HEK293 (cell line): ENCODE measurements around the gene CX3CL1.

Experiments
- CTCF ChIA-PET: fragments of 350-600 bp; formaldehyde crosslinking; extraction: SDS; loops from one replicate; lab custom pipeline; 2021; ENCODE audit warnings: antibody characterized with exemption; lab: Yijun Ruan, JAX
- POLR2A ChIA-PET: fragments of 300-600 bp; formaldehyde crosslinking; extraction: SDS; loops from one replicate; lab custom pipeline; 2020; ENCODE audit warnings: antibody characterized with exemption, inconsistent platforms; lab: Yijun Ruan, JAX
- H3K27ac ChIP-seq: fragments of 200-500 bp; sonication (Bioruptor generic); 2 replicates; pipeline ENCODE4 v1.5.1; 2014; ENCODE audit warnings: low read depth, low read length, control low read depth, inconsistent platforms; ENCODE audit errors: extremely low read depth
- H3K36me3 ChIP-seq, 2 experiments: fragments of 200-500 bp in 1 of 2; sonication (Bioruptor generic) in 1 of 2; 1 replicate in 1 of 2; 2 replicates in 1 of 2; pipeline ENCODE4 v1.5.1; 2014 to 2017; ENCODE audit warnings: inconsistent platforms in 2 of 2, low read length in 2 of 2; ENCODE audit not compliant: control insufficient read depth in 2 of 2, insufficient read depth in 1 of 2
- H3K4me1 ChIP-seq: fragments of 200-500 bp; sonication (Bioruptor generic); 2 replicates; pipeline ENCODE4 v1.5.1; 2014; ENCODE audit warnings: mild to moderate bottlenecking, low read length, inconsistent platforms; ENCODE audit not compliant: control insufficient read depth, insufficient read depth
- H3K4me3 ChIP-seq: 2 replicates; pipeline ENCODE4 v1.5.1; 2011; ENCODE audit warnings: low read depth, mild to moderate bottlenecking, control low read depth, low read length, moderate library complexity
- H3K9me3 ChIP-seq: fragments of 200-500 bp; sonication (Bioruptor generic); 2 replicates; pipeline ENCODE4 v1.5.1; 2014; ENCODE audit warnings: low read depth, low read length, inconsistent platforms; ENCODE audit not compliant: control insufficient read depth, insufficient read depth
- FEZF1 ChIP-seq: fragments of 450-650 bp; formaldehyde crosslinking; IDR thresholded peaks from 2 replicates; pipeline ENCODE4 v1.5.1; 2016; ENCODE audit warnings: missing biosample characterization, missing genetic modification characterization
- KLF8 ChIP-seq: fragments of 450-650 bp; formaldehyde crosslinking; IDR thresholded peaks from 2 replicates; pipeline ENCODE4 v1.5.1; 2016; ENCODE audit warnings: missing biosample characterization, missing genetic modification characterization
- SCRT2 ChIP-seq: fragments of 450-650 bp; formaldehyde crosslinking; IDR thresholded peaks from 2 replicates; pipeline ENCODE4 v1.5.1; 2016; ENCODE audit warnings: missing biosample characterization, missing genetic modification characterization
- SP7 ChIP-seq: fragments of 450-650 bp; formaldehyde crosslinking; IDR thresholded peaks from 2 replicates; pipeline ENCODE4 v1.5.1; 2016; ENCODE audit warnings: missing biosample characterization, missing genetic modification characterization
- ZNF169 ChIP-seq: fragments of 450-650 bp; formaldehyde crosslinking; IDR thresholded peaks from 2 replicates; pipeline ENCODE4 v1.5.1; 2016; ENCODE audit warnings: missing biosample characterization, missing genetic modification characterization
- ZNF221 ChIP-seq: fragments of 450-650 bp; formaldehyde crosslinking; IDR thresholded peaks from 2 replicates; pipeline ENCODE4 v1.5.1; 2017; ENCODE audit warnings: missing biosample characterization, missing genetic modification characterization, borderline replicate concordance
- ZNF394 ChIP-seq: fragments of 450-650 bp; formaldehyde crosslinking; IDR thresholded peaks from 2 replicates; pipeline ENCODE4 v1.5.1; 2016; ENCODE audit warnings: missing biosample characterization, missing genetic modification characterization, mild to moderate bottlenecking, moderate library complexity, borderline replicate concordance
- ZNF433 ChIP-seq: fragments of 450-650 bp; formaldehyde crosslinking; IDR thresholded peaks from 2 replicates; pipeline ENCODE4 v1.5.1; 2016; ENCODE audit warnings: missing biosample characterization, missing genetic modification characterization, low read depth
- ZNF560 ChIP-seq: fragments of 450-650 bp; formaldehyde crosslinking; IDR thresholded peaks from 2 replicates; pipeline ENCODE4 v1.5.1; 2017; ENCODE audit warnings: missing biosample characterization, missing genetic modification characterization, borderline replicate concordance
- ZNF76 ChIP-seq: fragments of 450-650 bp; formaldehyde crosslinking; IDR thresholded peaks from 2 replicates; pipeline ENCODE4; 2016; ENCODE audit warnings: low read depth, missing biosample characterization, missing genetic modification characterization, borderline replicate concordance
- TF ChIP-seq, protein P1 (sequence below): fragments of 450-650 bp; formaldehyde crosslinking; IDR thresholded peaks from 2 replicates; pipeline ENCODE4 v1.5.1; 2016; ENCODE audit warnings: missing biosample characterization, missing genetic modification characterization
- TF ChIP-seq, protein P2 (sequence below): fragments of 450-650 bp; formaldehyde crosslinking; IDR thresholded peaks from 2 replicates; pipeline ENCODE4 v1.5.1; 2016; ENCODE audit warnings: missing biosample characterization, missing genetic modification characterization, low read depth
- TF ChIP-seq, protein P3 (sequence below): fragments of 450-650 bp; IDR thresholded peaks from 2 replicates; pipeline ENCODE4 v1.5.1; 2018; ENCODE audit warnings: missing biosample characterization, missing genetic modification characterization
- TF ChIP-seq, protein P4 (sequence below): fragments of 450-650 bp; formaldehyde crosslinking; IDR thresholded peaks from 2 replicates; pipeline ENCODE4 v1.5.1; 2017; ENCODE audit warnings: missing biosample characterization, missing genetic modification characterization

The CX3CL1 gene

DNA sequence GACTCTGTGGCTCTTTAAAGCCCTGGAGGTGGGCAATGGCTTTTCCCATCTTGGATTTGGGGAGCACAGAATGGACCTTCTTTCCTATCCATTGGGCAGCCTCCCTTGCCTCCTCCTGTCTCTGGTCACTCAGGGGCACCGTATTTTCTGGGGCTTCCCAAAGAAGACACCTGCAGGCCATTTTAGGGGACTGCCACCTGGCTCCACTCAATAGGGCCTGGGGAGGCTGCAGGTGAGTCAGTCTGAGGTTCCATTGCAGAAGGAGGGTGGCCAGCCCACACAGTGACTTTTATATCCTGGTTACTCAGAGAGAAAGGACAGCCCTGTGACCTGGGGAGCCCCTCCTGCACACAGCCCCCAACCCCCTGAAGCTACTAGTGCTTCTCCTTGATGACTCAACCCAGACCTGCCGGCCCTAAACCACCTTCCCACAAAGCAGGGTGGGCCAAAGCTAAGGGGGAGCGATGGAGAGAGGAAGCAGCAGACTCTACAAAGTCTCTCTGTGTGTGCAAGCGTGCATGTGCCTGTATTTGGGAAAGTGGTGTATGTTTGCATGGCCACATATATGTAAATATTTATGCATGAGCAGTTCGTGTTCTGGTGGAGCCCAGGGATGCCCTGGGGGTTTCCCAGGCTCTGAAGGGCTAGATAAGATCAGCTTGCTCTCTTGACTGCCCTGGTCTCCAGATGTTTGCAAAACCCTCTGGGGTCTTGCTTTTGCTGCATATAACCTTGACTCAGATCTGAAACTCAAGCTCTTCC lies 5.0 kb downstream of the CX3CL1 start:
- Histone ChIP-seq H3K4me3 (no peak overlapping the region), H3K9me3 (no peaks in the 10 kb centered on the region), H3K27ac (no peak overlapping the region), H3K36me3 (no peaks in the 10 kb centered on the region), H3K4me1 (peaks cover 13% of the 10 kb centered on the region)
- ChIA-PET POLR2A (no interaction called here), CTCF (interaction anchor here (0.6 to 1.5 kb wide), 5 partner anchors 36 to 198 kb away, joined by 3 to 6 read pairs (median 4); no protein-coding TSS in a partner anchor)
- TF ChIP-seq FEZF1 (tag by site-specific recombination) (peak; percentile 37; the same call in 1 of the 2 replicates), ZNF169 (tag by site-specific recombination) (no peak)
- TF ChIP-seq, protein P1, sequence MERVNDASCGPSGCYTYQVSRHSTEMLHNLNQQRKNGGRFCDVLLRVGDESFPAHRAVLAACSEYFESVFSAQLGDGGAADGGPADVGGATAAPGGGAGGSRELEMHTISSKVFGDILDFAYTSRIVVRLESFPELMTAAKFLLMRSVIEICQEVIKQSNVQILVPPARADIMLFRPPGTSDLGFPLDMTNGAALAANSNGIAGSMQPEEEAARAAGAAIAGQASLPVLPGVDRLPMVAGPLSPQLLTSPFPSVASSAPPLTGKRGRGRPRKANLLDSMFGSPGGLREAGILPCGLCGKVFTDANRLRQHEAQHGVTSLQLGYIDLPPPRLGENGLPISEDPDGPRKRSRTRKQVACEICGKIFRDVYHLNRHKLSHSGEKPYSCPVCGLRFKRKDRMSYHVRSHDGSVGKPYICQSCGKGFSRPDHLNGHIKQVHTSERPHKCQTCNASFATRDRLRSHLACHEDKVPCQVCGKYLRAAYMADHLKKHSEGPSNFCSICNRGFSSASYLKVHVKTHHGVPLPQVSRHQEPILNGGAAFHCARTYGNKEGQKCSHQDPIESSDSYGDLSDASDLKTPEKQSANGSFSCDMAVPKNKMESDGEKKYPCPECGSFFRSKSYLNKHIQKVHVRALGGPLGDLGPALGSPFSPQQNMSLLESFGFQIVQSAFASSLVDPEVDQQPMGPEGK (tag by site-specific recombination): peak; percentile 15; the same call in 1 of the 2 replicates

DNA sequence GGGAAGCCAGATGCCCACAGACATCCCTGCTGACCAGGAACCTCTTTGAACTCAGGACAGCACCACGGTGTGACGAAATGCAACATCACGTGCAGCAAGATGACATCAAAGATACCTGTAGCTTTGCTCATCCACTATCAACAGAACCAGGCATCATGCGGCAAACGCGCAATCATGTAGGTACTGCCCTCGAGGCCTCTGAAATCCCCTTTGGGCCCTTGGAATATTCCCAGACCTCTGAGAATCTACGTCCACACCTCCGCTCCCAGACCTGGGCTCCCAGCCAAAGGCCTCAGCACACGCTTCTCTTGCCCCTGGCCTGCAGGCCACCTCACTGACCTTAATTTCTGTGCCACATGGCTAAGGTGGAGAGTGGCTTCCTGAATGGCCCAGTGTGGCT lies 7.3 kb downstream of the CX3CL1 start:
- POLR2A ChIA-PET: no interaction called here
- TF ChIP-seq, protein P2, sequence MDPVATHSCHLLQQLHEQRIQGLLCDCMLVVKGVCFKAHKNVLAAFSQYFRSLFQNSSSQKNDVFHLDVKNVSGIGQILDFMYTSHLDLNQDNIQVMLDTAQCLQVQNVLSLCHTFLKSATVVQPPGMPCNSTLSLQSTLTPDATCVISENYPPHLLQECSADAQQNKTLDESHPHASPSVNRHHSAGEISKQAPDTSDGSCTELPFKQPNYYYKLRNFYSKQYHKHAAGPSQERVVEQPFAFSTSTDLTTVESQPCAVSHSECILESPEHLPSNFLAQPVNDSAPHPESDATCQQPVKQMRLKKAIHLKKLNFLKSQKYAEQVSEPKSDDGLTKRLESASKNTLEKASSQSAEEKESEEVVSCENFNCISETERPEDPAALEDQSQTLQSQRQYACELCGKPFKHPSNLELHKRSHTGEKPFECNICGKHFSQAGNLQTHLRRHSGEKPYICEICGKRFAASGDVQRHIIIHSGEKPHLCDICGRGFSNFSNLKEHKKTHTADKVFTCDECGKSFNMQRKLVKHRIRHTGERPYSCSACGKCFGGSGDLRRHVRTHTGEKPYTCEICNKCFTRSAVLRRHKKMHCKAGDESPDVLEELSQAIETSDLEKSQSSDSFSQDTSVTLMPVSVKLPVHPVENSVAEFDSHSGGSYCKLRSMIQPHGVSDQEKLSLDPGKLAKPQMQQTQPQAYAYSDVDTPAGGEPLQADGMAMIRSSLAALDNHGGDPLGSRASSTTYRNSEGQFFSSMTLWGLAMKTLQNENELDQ (tag by site-specific recombination): no peak
- TF ChIP-seq, protein P3, sequence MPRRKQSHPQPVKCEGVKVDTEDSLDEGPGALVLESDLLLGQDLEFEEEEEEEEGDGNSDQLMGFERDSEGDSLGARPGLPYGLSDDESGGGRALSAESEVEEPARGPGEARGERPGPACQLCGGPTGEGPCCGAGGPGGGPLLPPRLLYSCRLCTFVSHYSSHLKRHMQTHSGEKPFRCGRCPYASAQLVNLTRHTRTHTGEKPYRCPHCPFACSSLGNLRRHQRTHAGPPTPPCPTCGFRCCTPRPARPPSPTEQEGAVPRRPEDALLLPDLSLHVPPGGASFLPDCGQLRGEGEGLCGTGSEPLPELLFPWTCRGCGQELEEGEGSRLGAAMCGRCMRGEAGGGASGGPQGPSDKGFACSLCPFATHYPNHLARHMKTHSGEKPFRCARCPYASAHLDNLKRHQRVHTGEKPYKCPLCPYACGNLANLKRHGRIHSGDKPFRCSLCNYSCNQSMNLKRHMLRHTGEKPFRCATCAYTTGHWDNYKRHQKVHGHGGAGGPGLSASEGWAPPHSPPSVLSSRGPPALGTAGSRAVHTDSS (tag by site-specific recombination): no peak
- TF ChIP-seq, protein P4, sequence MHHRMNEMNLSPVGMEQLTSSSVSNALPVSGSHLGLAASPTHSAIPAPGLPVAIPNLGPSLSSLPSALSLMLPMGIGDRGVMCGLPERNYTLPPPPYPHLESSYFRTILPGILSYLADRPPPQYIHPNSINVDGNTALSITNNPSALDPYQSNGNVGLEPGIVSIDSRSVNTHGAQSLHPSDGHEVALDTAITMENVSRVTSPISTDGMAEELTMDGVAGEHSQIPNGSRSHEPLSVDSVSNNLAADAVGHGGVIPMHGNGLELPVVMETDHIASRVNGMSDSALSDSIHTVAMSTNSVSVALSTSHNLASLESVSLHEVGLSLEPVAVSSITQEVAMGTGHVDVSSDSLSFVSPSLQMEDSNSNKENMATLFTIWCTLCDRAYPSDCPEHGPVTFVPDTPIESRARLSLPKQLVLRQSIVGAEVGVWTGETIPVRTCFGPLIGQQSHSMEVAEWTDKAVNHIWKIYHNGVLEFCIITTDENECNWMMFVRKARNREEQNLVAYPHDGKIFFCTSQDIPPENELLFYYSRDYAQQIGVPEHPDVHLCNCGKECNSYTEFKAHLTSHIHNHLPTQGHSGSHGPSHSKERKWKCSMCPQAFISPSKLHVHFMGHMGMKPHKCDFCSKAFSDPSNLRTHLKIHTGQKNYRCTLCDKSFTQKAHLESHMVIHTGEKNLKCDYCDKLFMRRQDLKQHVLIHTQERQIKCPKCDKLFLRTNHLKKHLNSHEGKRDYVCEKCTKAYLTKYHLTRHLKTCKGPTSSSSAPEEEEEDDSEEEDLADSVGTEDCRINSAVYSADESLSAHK (tag by site-specific recombination): no peak
- TF ChIP-seq ZNF433: no peak
- TF ChIP-seq ZNF221 (tag by site-specific recombination): no peak
- no peak for TF ChIP-seq ZNF394 (tag by site-specific recombination)
- TF ChIP-seq KLF8 (tag by site-specific recombination): no peak
- no peak for TF ChIP-seq FEZF1 (tag by site-specific recombination)
- no peak for TF ChIP-seq ZNF76 (tag by site-specific recombination)
- no peak for TF ChIP-seq SP7 (tag by site-specific recombination)
- TF ChIP-seq ZNF560 (tag by site-specific recombination): no peak
- TF ChIP-seq SCRT2: no peak
- Histone ChIP-seq H3K4me3 (no peak overlapping the region), H3K27ac (no peak overlapping the region), H3K36me3 (no peaks in the 10 kb centered on the region), H3K4me1 (0 out of 2 replicates have a peak, but pooled peaks cover 5% of the 10 kb centered on the region), H3K9me3 (no peaks in the 10 kb centered on the region)
- CTCF ChIA-PET: interaction anchor here (1.2 kb wide), 1 partner anchor 10 kb away, joined by 3 read pairs; no protein-coding TSS in a partner anchor
